Endothelial cell (in vitro differentiated cells): Measurements from ENCODE around the gene ELMO3. TPM values are rescaled to one million over a fixed set of nuclear protein-coding genes. Genes with fewer than 3 reads are reported as not detected.

Source experiments
- DNase-seq: peaks from one replicate; pipeline ENCODE4 v3.0.0; 2021; ENCODE audit warnings: low spot score
- H3K27ac Mint-ChIP-seq: one replicate; pipeline ENCODE4 v1.8.0; 2021; ENCODE audit warnings: mixed read lengths, inconsistent platforms; ENCODE audit not compliant: unreplicated experiment
- H3K27me3 Mint-ChIP-seq: one replicate; pipeline ENCODE4 v1.8.0; 2021; ENCODE audit warnings: mild to moderate bottlenecking, moderate library complexity, mixed read lengths, inconsistent platforms; ENCODE audit not compliant: unreplicated experiment
- H3K36me3 Mint-ChIP-seq: one replicate; pipeline ENCODE4 v1.8.0; 2021; ENCODE audit warnings: mild to moderate bottlenecking, low read depth, mixed read lengths, inconsistent platforms; ENCODE audit not compliant: unreplicated experiment
- H3K4me1 Mint-ChIP-seq: one replicate; pipeline ENCODE4 v1.8.0; 2021; ENCODE audit warnings: mild to moderate bottlenecking, mixed read lengths, inconsistent platforms; ENCODE audit not compliant: unreplicated experiment
- H3K4me3 Mint-ChIP-seq: one replicate; pipeline ENCODE4 v1.8.0; 2021; ENCODE audit warnings: mild to moderate bottlenecking, mixed read lengths, inconsistent platforms; ENCODE audit not compliant: unreplicated experiment
- H3K9me3 Mint-ChIP-seq: one replicate; pipeline ENCODE4 v1.8.0; 2021; ENCODE audit warnings: mixed read lengths, inconsistent platforms; ENCODE audit not compliant: unreplicated experiment
- long read RNA-seq: library from polyadenylated mRNA; unstranded; transcript quantifications from one replicate; pipeline ENCODE4 v2.0.0, GENCODE V29; 2020; ENCODE audit not compliant: unreplicated experiment
- total RNA-seq: library from RNA; stranded (reverse); fragmentation: NEBNext Ultra II Directional; extraction: Animal tissue kit (Norgen Biotek cat#: 25700); gene quantifications from one replicate; pipeline ENCODE4 v1.2.1, GENCODE V29; 2021; ENCODE audit not compliant: unreplicated experiment
- TF ChIP-seq, protein P1 (sequence below): fragments of 200-600 bp; sonication (generic); IDR thresholded peaks from one replicate; pipeline ENCODE4 v1.5.0; 2021; ENCODE audit warnings: antibody characterized with exemption; ENCODE audit not compliant: unreplicated experiment

ELMO3 gene, protein sequence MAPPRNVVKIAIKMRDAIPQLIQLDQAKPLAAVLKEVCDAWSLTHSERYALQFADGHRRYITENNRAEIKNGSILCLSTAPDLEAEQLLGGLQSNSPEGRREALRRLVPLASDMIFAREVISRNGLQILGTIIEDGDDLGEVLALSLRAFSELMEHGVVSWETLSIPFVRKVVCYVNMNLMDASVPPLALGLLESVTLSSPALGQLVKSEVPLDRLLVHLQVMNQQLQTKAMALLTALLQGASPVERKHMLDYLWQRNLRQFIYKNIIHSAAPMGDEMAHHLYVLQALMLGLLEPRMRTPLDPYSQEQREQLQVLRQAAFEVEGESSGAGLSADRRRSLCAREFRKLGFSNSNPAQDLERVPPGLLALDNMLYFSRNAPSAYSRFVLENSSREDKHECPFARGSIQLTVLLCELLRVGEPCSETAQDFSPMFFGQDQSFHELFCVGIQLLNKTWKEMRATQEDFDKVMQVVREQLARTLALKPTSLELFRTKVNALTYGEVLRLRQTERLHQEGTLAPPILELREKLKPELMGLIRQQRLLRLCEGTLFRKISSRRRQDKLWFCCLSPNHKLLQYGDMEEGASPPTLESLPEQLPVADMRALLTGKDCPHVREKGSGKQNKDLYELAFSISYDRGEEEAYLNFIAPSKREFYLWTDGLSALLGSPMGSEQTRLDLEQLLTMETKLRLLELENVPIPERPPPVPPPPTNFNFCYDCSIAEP
- 25.3 TPM for total RNA-seq
- long read RNA-seq, partial matches to known transcripts: 0 of 3 reads
- long read RNA-seq, other reads (novel, unspliced or antisense): 2 of 3 reads

DNA sequence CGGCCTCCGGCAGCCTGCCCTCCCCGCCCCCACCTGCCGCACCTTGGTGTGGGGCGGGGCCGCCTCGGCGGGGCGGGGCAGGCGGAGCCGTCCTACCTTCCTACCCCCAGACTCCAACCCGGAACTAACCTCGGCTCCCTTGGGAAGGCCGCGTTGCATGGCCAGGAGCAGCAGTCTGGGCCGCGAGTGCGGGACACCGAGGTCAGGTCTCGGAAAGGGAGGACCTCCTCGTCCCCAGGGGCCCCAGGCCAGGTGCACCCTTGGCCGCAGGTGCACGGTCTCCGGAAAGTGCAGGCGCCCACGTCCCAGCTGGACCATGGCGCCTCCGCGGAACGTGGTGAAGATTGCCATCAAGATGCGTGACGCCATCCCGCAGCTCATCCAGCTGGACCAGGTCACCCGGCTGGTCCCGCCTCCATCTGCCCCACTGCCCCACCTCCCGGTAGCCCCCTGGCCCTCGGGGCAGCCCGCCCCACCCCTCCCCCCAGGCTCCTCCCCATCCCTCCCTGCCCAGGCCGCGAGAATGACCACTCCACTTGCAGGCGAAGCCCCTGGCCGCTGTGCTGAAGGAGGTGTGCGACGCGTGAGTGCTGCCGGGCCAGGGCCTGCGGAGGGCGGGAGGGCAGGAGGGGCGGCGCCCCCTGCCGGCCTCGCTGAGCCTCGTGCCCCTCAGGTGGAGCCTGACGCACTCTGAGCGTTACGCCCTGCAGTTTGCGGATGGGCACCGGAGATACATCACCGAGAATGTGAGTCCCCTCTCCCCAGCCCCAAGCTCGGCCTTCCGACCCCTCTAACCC is at the start of gene ELMO3:
ELMO3 (plus strand) TSS at position 121 of the 797 bp plus-strand sequence; CDS start at position 317, 196 bp downstream.
- Mint-ChIP-seq H3K27ac (peak within 1 kb of the TSS; percentile 24), H3K9me3 (no peaks in the 10 kb centered on the region), H3K4me3 (peak within 1 kb of the TSS; percentile 82), H3K27me3 (peaks cover 19% of the 10 kb centered on the region), H3K36me3 (peaks cover 25% of the 10 kb centered on the region), H3K4me1 (peaks cover 37% of the 10 kb centered on the region)
- TF ChIP-seq, protein P1, sequence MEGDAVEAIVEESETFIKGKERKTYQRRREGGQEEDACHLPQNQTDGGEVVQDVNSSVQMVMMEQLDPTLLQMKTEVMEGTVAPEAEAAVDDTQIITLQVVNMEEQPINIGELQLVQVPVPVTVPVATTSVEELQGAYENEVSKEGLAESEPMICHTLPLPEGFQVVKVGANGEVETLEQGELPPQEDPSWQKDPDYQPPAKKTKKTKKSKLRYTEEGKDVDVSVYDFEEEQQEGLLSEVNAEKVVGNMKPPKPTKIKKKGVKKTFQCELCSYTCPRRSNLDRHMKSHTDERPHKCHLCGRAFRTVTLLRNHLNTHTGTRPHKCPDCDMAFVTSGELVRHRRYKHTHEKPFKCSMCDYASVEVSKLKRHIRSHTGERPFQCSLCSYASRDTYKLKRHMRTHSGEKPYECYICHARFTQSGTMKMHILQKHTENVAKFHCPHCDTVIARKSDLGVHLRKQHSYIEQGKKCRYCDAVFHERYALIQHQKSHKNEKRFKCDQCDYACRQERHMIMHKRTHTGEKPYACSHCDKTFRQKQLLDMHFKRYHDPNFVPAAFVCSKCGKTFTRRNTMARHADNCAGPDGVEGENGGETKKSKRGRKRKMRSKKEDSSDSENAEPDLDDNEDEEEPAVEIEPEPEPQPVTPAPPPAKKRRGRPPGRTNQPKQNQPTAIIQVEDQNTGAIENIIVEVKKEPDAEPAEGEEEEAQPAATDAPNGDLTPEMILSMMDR: peak; percentile 66
- peak; percentile 71 for DNase-seq

DNA sequence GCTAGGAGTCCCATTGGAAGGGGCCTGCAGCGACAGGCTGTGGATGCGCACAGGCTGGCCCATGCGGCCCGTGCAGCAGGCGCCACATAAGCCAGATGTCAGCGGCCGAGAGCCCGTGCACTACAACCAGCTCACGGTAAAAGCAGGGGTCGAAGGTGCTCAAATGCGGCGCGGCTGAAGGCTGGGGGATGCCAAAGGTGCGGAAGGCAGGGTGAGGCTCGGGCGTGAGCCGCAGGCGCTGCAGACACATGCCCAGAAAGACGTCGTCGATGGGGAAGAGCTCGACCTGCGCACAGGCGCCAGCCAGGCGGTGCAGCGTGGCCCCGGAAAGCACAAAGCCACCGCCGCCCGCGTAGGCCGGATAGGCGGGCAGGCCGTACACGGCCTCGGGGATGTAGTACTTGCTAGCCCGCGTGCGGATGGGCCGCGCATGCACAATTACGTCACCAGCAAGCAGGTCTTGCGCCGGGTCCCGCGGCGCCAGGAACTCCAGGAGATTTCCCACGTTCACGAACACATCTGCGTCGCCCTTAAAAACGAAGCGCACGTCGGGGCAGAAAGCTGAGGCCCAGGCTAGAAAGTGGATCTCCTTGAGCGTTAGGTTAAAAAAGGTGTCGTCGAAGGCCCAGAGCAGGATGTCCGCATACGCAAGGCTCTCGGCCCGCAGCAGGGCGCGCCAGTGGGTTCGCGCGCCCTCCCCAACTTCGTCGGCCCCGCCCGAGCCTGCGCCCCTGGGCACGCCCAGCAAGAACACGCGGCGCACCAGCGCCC is 49.5 kb upstream of the ELMO3 start:
- peaks cover 12% of the 10 kb centered on the region for H3K36me3 Mint-ChIP-seq
- DNase-seq: no peak
- no peak overlapping the region for H3K27ac Mint-ChIP-seq
- TF ChIP-seq, protein P1: peak; percentile 57
- no peak overlapping the region for H3K4me3 Mint-ChIP-seq
- no peaks in the 10 kb centered on the region for H3K4me1 Mint-ChIP-seq
- no peaks in the 10 kb centered on the region for H3K9me3 Mint-ChIP-seq
- H3K27me3 Mint-ChIP-seq: peaks cover 38% of the 10 kb centered on the region

DNA sequence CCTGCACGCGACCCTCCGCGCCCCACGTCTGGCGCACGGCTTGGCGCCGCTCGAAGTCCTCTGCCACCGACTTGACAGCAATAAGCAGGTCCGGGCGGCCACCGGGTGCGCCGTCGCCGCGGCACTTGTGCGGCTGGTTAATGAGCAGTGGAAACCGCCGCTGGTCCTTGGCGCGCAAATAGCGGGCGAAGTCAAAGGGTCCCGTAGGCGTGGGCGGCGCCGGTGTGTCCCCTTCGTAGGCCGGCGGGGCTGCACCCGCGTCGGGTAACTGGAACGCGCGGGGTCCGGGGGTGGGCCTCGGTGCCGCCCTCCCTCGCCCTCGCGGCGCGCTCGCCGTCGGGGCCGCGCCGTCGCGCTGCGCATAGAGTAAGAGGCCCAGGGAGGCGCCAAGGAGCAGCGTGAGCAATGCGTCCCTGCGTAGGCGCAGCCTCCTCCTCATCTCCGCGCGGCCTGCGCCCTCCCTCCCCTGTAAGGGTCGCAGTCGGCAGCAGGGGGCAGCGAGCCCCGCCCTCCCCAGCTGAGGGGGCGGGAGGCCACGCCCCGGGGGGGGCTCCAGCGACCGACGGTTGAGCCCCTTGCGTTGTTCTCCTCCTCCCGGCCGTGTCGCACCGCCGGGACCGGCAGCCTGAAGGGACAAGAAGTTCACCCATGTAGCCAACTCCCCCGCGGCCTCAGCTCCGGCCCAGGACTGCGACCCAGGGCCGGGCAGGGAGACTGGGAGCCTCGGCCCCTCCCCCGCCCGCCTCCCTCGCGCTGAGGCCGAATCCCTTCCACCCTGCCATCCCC is 48.7 kb upstream of the ELMO3 start:
- Mint-ChIP-seq H3K36me3 (peaks cover 5% of the 10 kb centered on the region), H3K9me3 (no peaks in the 10 kb centered on the region), H3K27me3 (peaks cover 40% of the 10 kb centered on the region), H3K27ac (no peak overlapping the region), H3K4me3 (no peak overlapping the region), H3K4me1 (no peaks in the 10 kb centered on the region)
- TF ChIP-seq, protein P1: no peak
- DNase-seq: peak; percentile 64

DNA sequence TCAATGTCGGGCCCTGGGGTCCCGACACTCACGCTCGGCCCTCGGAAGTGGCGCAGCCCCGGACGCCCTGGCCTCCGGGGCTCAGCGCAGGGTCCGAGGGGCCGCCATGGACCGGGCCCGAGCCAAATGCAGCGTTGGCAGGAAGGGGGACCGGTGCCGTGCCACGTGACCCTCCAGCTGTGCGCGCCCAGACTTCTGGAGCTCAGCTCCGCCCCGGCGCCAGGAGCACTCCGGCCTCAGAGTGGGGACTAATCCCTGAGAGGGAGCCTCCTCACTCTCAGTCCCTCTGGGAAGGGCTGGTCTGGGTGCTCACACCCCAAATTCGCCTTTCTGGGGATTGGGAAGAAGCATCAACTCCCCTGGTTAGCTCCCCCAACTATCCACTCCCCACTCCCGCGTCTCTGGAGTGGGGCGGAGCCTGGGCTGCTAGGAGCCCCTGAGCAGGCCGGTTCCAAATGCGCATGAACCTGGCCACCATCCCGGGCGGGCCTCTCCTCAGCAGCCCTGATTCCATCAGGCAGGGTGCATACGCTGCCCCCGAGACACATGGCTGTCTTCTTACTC is 48.0 kb upstream of the ELMO3 start, which contains the start of gene B3GNT9:
B3GNT9 (minus strand) TSS at position 166 of the 564 bp plus-strand sequence. CDS start 513 bp downstream, outside the sequence.
- H3K9me3 Mint-ChIP-seq: no peaks in the 10 kb centered on the region
- H3K4me1 Mint-ChIP-seq: no peaks in the 10 kb centered on the region
- H3K27ac Mint-ChIP-seq: no peak within 1 kb of the TSS
- H3K27me3 Mint-ChIP-seq: peaks cover 39% of the 10 kb centered on the region
- peaks cover 5% of the 10 kb centered on the region for H3K36me3 Mint-ChIP-seq
- DNase-seq: no peak
- TF ChIP-seq, protein P1: no peak
- peak within 1 kb of the TSS; percentile 47 for H3K4me3 Mint-ChIP-seq
